ENCODE data around the gene RAD51B. TPM values are rescaled to one million over a fixed set of nuclear protein-coding genes. Genes with fewer than 3 reads are reported as not detected.
A peak's percentile ranks its signal among the peaks of the same experiment; 100 is the strongest.

Gene RAD51B
- total RNA-seq, 1 experiment from 2014 or later: 29.9 TPM

DNA sequence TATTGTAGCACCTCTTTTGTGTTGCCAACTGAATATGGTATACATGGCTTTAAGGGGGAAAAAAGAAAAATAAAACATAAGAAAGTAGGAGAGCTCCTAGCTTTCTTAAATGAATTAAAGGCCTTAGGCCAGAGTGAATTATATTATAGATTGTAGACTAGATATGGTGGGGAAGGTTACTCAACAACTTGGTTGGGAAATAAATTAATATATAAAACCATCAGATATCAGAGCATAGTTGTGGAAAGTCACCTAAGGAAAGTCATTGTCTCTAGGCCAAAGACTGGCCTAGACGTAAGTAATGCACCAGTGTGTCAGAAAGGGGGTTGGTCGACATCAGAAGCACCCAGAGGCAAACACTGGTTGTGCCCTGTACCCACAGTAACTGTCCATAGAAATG is 391.8 kb downstream of the RAD51B start:
- Histone ChIP-seq H3K4me2 (peak overlapping the region; percentile 35; the same call in 1 of the 2 replicates), H3K27ac (peak overlapping the region; percentile 51), H3K4me3 (no peak overlapping the region), H3K27me3 (ENCODE audit: insufficient read depth, low read depth) (no peaks in the 10 kb centered on the region), H4K20me1 (ENCODE audit: insufficient read depth) (no peaks in the 10 kb centered on the region), H3K36me3 (ENCODE audit: low read depth) (no peaks in the 10 kb centered on the region), H3K4me1 (replicated peaks; ENCODE audit: insufficient read depth) (peaks cover 17% of the 10 kb centered on the region), H3F3A (ENCODE audit: insufficient read depth, low read depth) (peaks cover 7% of the 10 kb centered on the region; the same call in 1 of the 2 replicates), H3K9me3 (ENCODE audit: insufficient read depth, low read depth) (no peaks in the 10 kb centered on the region), H2AFZ (no peak overlapping the region), H3K79me2 (ENCODE audit: low read depth) (no peaks in the 10 kb centered on the region), H3K9me2 (ENCODE audit: insufficient read depth) (no peaks in the 10 kb centered on the region)
- ChIA-PET CTCF (no interaction called here), POLR2A (ENCODE audit: unreplicated experiment) (interaction anchor here (0.7 kb wide), 1 partner anchor 73 kb away, joined by 4 read pairs; no protein-coding TSS in a partner anchor)
- DNase-seq: peak in 1 of 2 experiments; percentile 39
- intact Hi-C loops (cut with micrococcal nuclease; ENCODE audit: unreplicated experiment): loop anchor here (2.0 kb wide), 2 partner anchors 21 to 65 kb away; no protein-coding TSS in a partner anchor
- no peak for TF ChIP-seq EZH2 (IDR thresholded peaks at IDR 0.05; ENCODE audit: low read depth)
- TF ChIP-seq, protein P1, sequence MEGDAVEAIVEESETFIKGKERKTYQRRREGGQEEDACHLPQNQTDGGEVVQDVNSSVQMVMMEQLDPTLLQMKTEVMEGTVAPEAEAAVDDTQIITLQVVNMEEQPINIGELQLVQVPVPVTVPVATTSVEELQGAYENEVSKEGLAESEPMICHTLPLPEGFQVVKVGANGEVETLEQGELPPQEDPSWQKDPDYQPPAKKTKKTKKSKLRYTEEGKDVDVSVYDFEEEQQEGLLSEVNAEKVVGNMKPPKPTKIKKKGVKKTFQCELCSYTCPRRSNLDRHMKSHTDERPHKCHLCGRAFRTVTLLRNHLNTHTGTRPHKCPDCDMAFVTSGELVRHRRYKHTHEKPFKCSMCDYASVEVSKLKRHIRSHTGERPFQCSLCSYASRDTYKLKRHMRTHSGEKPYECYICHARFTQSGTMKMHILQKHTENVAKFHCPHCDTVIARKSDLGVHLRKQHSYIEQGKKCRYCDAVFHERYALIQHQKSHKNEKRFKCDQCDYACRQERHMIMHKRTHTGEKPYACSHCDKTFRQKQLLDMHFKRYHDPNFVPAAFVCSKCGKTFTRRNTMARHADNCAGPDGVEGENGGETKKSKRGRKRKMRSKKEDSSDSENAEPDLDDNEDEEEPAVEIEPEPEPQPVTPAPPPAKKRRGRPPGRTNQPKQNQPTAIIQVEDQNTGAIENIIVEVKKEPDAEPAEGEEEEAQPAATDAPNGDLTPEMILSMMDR (conservative IDR thresholded peaks at IDR 0.05): no peak
- BruUV-seq (replicated peaks): no TSS peak

DNA sequence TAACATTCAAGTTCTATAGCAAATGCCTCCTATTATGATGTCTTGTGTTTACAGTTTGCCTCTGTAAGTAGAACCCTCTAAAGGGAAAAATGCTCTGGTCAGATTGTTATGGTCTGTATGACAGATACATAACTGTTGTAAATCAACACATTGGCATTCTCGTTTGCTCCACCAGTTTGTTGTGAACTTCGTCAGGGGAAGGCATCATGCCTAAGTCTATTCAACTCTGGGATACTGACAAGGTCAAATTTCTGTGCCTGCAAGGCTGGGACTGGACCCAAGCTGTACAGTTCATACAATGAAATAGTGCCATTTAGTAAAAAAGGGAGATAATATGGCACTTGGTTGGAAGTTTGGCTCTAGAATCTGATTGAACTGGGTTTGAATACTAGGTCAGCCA is 392.3 kb downstream of the RAD51B start:
- ChIA-PET CTCF (no interaction called here), POLR2A (ENCODE audit: unreplicated experiment) (no interaction called here)
- TF ChIP-seq EZH2 (IDR thresholded peaks at IDR 0.05; ENCODE audit: low read depth): no peak
- TF ChIP-seq, protein P1 (conservative IDR thresholded peaks at IDR 0.05): no peak
- intact Hi-C loops (cut with micrococcal nuclease; ENCODE audit: unreplicated experiment): loop anchor here (2.0 kb wide), 2 partner anchors 21 to 65 kb away; no protein-coding TSS in a partner anchor
- Histone ChIP-seq H3K4me2 (no peak overlapping the region), H3K4me1 (replicated peaks; ENCODE audit: insufficient read depth) (peaks cover 17% of the 10 kb centered on the region), H3K79me2 (ENCODE audit: low read depth) (no peaks in the 10 kb centered on the region), H3K4me3 (no peak overlapping the region), H3K27ac (peak overlapping the region; percentile 51; the same call in 1 of the 2 replicates), H3K27me3 (ENCODE audit: insufficient read depth, low read depth) (no peaks in the 10 kb centered on the region), H3K36me3 (ENCODE audit: low read depth) (no peaks in the 10 kb centered on the region), H3F3A (ENCODE audit: insufficient read depth, low read depth) (peaks cover 7% of the 10 kb centered on the region; the same call in 1 of the 2 replicates), H4K20me1 (ENCODE audit: insufficient read depth) (no peaks in the 10 kb centered on the region), H3K9me3 (ENCODE audit: insufficient read depth, low read depth) (no peaks in the 10 kb centered on the region), H3K9me2 (ENCODE audit: insufficient read depth) (no peaks in the 10 kb centered on the region), H2AFZ (no peak overlapping the region)
- no TSS peak for BruUV-seq (replicated peaks)
- DNase-seq: no peak

DNA sequence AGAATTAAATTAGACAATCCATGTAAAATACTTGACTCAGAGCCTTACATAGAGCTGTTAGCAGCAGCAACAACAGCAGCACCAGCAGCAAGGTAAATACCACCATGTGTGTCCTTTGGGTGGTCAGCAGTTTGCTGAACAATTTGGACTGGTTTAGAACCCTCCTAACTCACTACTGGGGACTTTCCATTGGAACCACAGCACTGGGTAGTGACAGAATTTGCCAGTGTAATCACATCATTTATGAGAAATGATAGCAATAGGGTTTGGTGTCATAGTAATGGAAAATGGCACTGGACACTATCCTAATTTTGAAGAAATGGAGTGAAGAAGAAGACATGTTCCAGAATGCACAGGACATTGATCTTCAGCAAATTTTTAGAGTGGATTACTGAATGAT is 392.8 kb downstream of the RAD51B start:
- ChIA-PET CTCF (no interaction called here), POLR2A (ENCODE audit: unreplicated experiment) (no interaction called here)
- BruUV-seq (replicated peaks): no TSS peak
- H3K4me3 ChIP-seq: no peak overlapping the region
- H3K27ac ChIP-seq: no peak overlapping the region
- no peaks in the 10 kb centered on the region for H3K79me2 ChIP-seq (ENCODE audit: low read depth)
- intact Hi-C loops (cut with micrococcal nuclease; ENCODE audit: unreplicated experiment): no loop called here
- H4K20me1 ChIP-seq (ENCODE audit: insufficient read depth): no peaks in the 10 kb centered on the region
- peaks cover 7% of the 10 kb centered on the region; the same call in 1 of the 2 replicates for H3F3A ChIP-seq (ENCODE audit: insufficient read depth, low read depth)
- H3K27me3 ChIP-seq (ENCODE audit: insufficient read depth, low read depth): no peaks in the 10 kb centered on the region
- H3K9me3 ChIP-seq (ENCODE audit: insufficient read depth, low read depth): no peaks in the 10 kb centered on the region
- H3K4me1 ChIP-seq (replicated peaks; ENCODE audit: insufficient read depth): peaks cover 17% of the 10 kb centered on the region
- DNase-seq: no peak
- no peaks in the 10 kb centered on the region for H3K36me3 ChIP-seq (ENCODE audit: low read depth)
- H2AFZ ChIP-seq: no peak overlapping the region
- TF ChIP-seq, protein P1 (conservative IDR thresholded peaks at IDR 0.05): no peak
- TF ChIP-seq EZH2 (IDR thresholded peaks at IDR 0.05; ENCODE audit: low read depth): no peak
- no peaks in the 10 kb centered on the region for H3K9me2 ChIP-seq (ENCODE audit: insufficient read depth)
- H3K4me2 ChIP-seq: no peak overlapping the region
